GM12878 (cell line): ENCODE data around the gene CANX. TPM values are rescaled to one million over a fixed set of nuclear protein-coding genes. Genes with fewer than 3 reads are reported as not detected.

Experiments used
- ATAC-seq: fragments of 200-7000 bp; cut with Tn5 transposase; 3 replicates; pipeline ENCODE4 v1.9.1; 2020; ENCODE audit warnings: mild to moderate bottlenecking, moderate library complexity
- BruUV-seq: library from RNA; stranded (reverse); fragments of 400-500 nt; replicated peaks from 2 replicates; lab custom pipeline; 2021; lab: Mats Ljungman, UMichigan
- CTCF ChIA-PET: fragments of 300-600 bp; sonication (Branson Sonifier 250); formaldehyde crosslinking; extraction: SDS; loops from one replicate; lab custom pipeline; 2021; ENCODE audit warnings: inconsistent platforms; lab: Yijun Ruan, JAX
- POLR2A ChIA-PET: fragments of 350-600 bp; formaldehyde crosslinking; extraction: SDS; loops from one replicate; lab custom pipeline; 2021; ENCODE audit warnings: inconsistent platforms; lab: Charles Lee
- RAD21 ChIA-PET: fragments of 300-600 bp; sonication (Branson Sonifier 250); formaldehyde crosslinking; loops from one replicate; lab custom pipeline; 2023; ENCODE audit warnings: antibody characterized with exemption; ENCODE audit not compliant: unreplicated experiment; lab: Charles Lee
- SMC1A ChIA-PET: fragments of 300-600 bp; sonication (Branson Sonifier 250); formaldehyde crosslinking; loops from one replicate; lab custom pipeline; 2023; ENCODE audit not compliant: unreplicated experiment, uncharacterized antibody; lab: Charles Lee
- DNase-seq: peaks from one replicate; pipeline ENCODE4 v3.0.0-alpha.2; 2011; ENCODE audit warnings: low read depth, low spot score
- FAIRE-seq: peaks from 3 replicates; lab custom pipeline; 2011; peaks lifted over from hg19 to GRCh38; lab: Jason Lieb, UNC
- H2AFZ ChIP-seq: 2 replicates; pipeline ENCODE4 v1.6.0; 2011; ENCODE audit warnings: low read depth, low read length, control low read depth; ENCODE audit not compliant: control insufficient read depth
- H3K27ac ChIP-seq: 2 replicates; pipeline ENCODE4 v1.5.1; 2011; ENCODE audit warnings: control low read depth; ENCODE audit not compliant: control insufficient read depth, insufficient read depth
- H3K27me3 ChIP-seq, 2 experiments: replicated peaks in 1 of 2; 2 replicates each; pipeline versions ENCODE4 v1.6.0 to v1.6.1; 2011; ENCODE audit warnings: low read length in 1 of 2; ENCODE audit not compliant: control insufficient read depth in 2 of 2, insufficient read depth in 2 of 2
- H3K36me3 ChIP-seq, 2 experiments: 2 replicates each; pipeline ENCODE4 v1.5.1; 2011; ENCODE audit warnings: low read length in 1 of 2; ENCODE audit not compliant: control insufficient read depth in 2 of 2, insufficient read depth in 2 of 2
- H3K4me1 ChIP-seq: 2 replicates; pipeline ENCODE4 v1.6.1; 2011; ENCODE audit warnings: mild to moderate bottlenecking, low read length, moderate library complexity, mixed read lengths; ENCODE audit not compliant: control insufficient read depth, insufficient read depth
- H3K4me2 ChIP-seq: 2 replicates; pipeline ENCODE4 v1.6.0; 2011; ENCODE audit warnings: control low read depth; ENCODE audit not compliant: control insufficient read depth, insufficient read depth
- H3K4me3 ChIP-seq: fragments of 200-600 bp; sonication (generic); 2 replicates; pipeline ENCODE4 v1.5.1; 2016
- H3K79me2 ChIP-seq: 2 replicates; pipeline ENCODE4 v1.6.0; 2011; ENCODE audit warnings: low read length; ENCODE audit not compliant: control insufficient read depth, insufficient read depth
- H3K9ac ChIP-seq: 2 replicates; pipeline ENCODE4 v1.8.0; 2011; ENCODE audit warnings: low read length, control low read depth, mixed read lengths; ENCODE audit not compliant: control insufficient read depth, insufficient read depth
- H3K9me3 ChIP-seq: replicated peaks from 3 replicates; pipeline ENCODE4 v1.5.1; 2011; ENCODE audit warnings: mild to moderate bottlenecking, low read length; ENCODE audit not compliant: control insufficient read depth, insufficient read depth
- H4K20me1 ChIP-seq: 2 replicates; pipeline ENCODE4 v1.6.0; 2011; ENCODE audit not compliant: control insufficient read depth, insufficient read depth
- BCLAF1 ChIP-seq: fragments of 450-650 bp; IDR thresholded peaks from 2 replicates; pipeline ENCODE4 v1.6.1; 2017; ENCODE audit warnings: antibody characterized with exemption, mild to moderate bottlenecking, moderate library complexity
- CHD1 ChIP-seq: IDR thresholded peaks from 2 replicates; pipeline ENCODE4 v1.6.1; 2012; ENCODE audit warnings: low read depth, low read length, improper control_type of control experiment
- HCFC1 ChIP-seq: fragments of 150-350 bp; IDR thresholded peaks from 2 replicates; pipeline ENCODE4 v1.6.1; 2014; ENCODE audit warnings: low read length
- MLLT1 ChIP-seq: fragments of 450-650 bp; IDR thresholded peaks from 2 replicates; pipeline ENCODE4 v1.6.1; 2016; ENCODE audit warnings: mild to moderate bottlenecking
- POLR2AphosphoS5 ChIP-seq: IDR thresholded peaks from 2 replicates; pipeline ENCODE4 v1.6.1; 2011; ENCODE audit warnings: mild to moderate bottlenecking, low read length, inconsistent platforms
- YY1 ChIP-seq: IDR thresholded peaks from 2 replicates; pipeline ENCODE4 v1.6.1; 2011; ENCODE audit warnings: low read depth, mild to moderate bottlenecking, low read length
- WGBS: methylation state at CpG from one replicate; pipeline ENCODE4 v1.1.6; 2016; ENCODE audit warnings: low lambda C conversion rate; ENCODE audit not compliant: insufficient replicate concordance, insufficient coverage; ENCODE audit errors: missing lambda C conversion rate; 5-methylcytosine and 5-hydroxymethylcytosine counted together
- in situ Hi-C: fragments of 300-500 bp; cut with MboI; formaldehyde crosslinking; loops from 9 replicates; pipeline ENCODE4 v1.14.3; 2018; ENCODE audit warnings: mixed read lengths
- intact Hi-C: fragments of 100-400 bp; cut with micrococcal nuclease; formaldehyde crosslinking; loops from one replicate; pipeline ENCODE4 v1.14.2; 2022; ENCODE audit not compliant: unreplicated experiment
- polyA plus RNA-seq, 11 experiments: library from polyadenylated mRNA; depleted of rRNA in 4 of 11; unstranded in 6 of 11; stranded (reverse) in 5 of 11; fragments of >200 nt; fragmentation: Nextera tagmentation in 4 of 11; fragmentation: Illumina TruSeq in 1 of 11; extraction: Ambion mirVana in 4 of 11; extraction: Trizol in 1 of 11; gene quantifications; 1 replicate in 1 of 11; 2 replicates in 10 of 11; pipeline versions ENCODE4 v1.2.1 to v1.2.3, GENCODE V29; 2011 to 2016; ENCODE audit warnings: inconsistent platforms in 2 of 11, missing spikeins in 2 of 11, low read depth in 1 of 11
- total RNA-seq, 4 experiments: library from RNA; depleted of rRNA in 3 of 4; stranded (reverse); fragments of >200 nt in 3 of 4; fragmentation: Illumina TruSeq in 1 of 4; extraction: Trizol in 1 of 4; gene quantifications; 2 replicates each; pipeline versions ENCODE4 v1.2.1 to v1.2.3, GENCODE V29; 2013 to 2021

The CANX gene
- total and polyA plus RNA-seq, 10 of the 15 experiments (the other 5 are each of a cell fraction or from before 2014, with no cell fraction given): 78.2 to 602 (median 412) TPM

GRCh38 chr5:179700401-179700918, 1.7 kb downstream of the CANX start:
- TF ChIP-seq MLLT1: 0 out of 2 replicates have a peak, but pooled peaks have one; percentile 23
- TF ChIP-seq YY1: 0 out of 2 replicates have a peak, but pooled peaks have one; percentile 40
- 0 out of 2 replicates have a peak, but pooled peaks have one; percentile 25 for TF ChIP-seq POLR2AphosphoS5
- TF ChIP-seq BCLAF1: no peak
- no peak for TF ChIP-seq CHD1
- no peak for TF ChIP-seq HCFC1
- DNase-seq (no peak), FAIRE-seq (no peak), ATAC-seq (no peak)
- Histone ChIP-seq H3K79me2 (peaks cover 70% of the 10 kb centered on the region), H3K36me3 (peaks cover 0 to 14% of the 10 kb centered on the region in 2 experiments; a peak in 2 of 4 replicates), H3K9ac (peak overlapping the region; percentile 100), H3K27me3 (no peaks in the 10 kb centered on the region), H3K4me3 (peak overlapping the region; percentile 89), H3K27ac (peak overlapping the region; percentile 98), H2AFZ (no peak overlapping the region), H3K4me1 (peaks cover 14% of the 10 kb centered on the region), H3K4me2 (peak overlapping the region; percentile 75), H3K9me3 (no peaks in the 10 kb centered on the region), H4K20me1 (no peaks in the 10 kb centered on the region; the same call in 1 of the 2 replicates)
- intact Hi-C loops: no loop called here
- POLR2A ChIA-PET: interaction anchor here (0.7 to 1.9 kb wide), 6 partner anchors 20 to 1463 kb away, joined by 3 to 9 read pairs (median 6); partner anchors contain the start of genes CBY3, HNRNPH1 and MAML1
- CTCF ChIA-PET: interaction anchor here (2.2 kb wide), 1 partner anchor 21 kb away, joined by 6 read pairs; the partner anchor contains the start of gene CBY3
- 85% methylated on average over 7 of the region's 7 CpGs for WGBS
- in situ Hi-C loops: no loop called here
- BruUV-seq: no TSS peak
- RAD21 ChIA-PET: interaction anchor here (1.5 kb wide), 1 partner anchor 23 kb away, joined by 7 read pairs; no protein-coding TSS in a partner anchor
- SMC1A ChIA-PET: interaction anchor here (1.9 kb wide), 1 partner anchor 32 kb away, joined by 6 read pairs; the partner anchor contains the start of gene MAML1
